Smooth muscle cell (in vitro differentiated cells): ENCODE measurements around the gene RAB28. TPM values are rescaled to one million over a fixed set of nuclear protein-coding genes. Genes with fewer than 3 reads are reported as not detected.

ENCODE experiments used
- DNase-seq: peaks from one replicate; lab custom pipeline; 2025; ENCODE audit not compliant: unreplicated experiment; lab: John Stamatoyannopoulos, UW
- H2AFZ ChIP-seq: fragments of 200-600 bp; sonication (generic); 2 replicates; pipeline ENCODE4 v1.6.0; 2016; ENCODE audit warnings: antibody characterized with exemption, low read depth, mild to moderate bottlenecking
- H3F3A ChIP-seq: fragments of 200-600 bp; sonication (generic); 2 replicates; pipeline ENCODE4 v1.6.0; 2017; ENCODE audit warnings: antibody characterized with exemption, low read depth
- H3K27ac ChIP-seq: fragments of 200-600 bp; sonication (generic); 2 replicates; pipeline ENCODE4 v1.5.1; 2016; ENCODE audit warnings: low read depth, mild to moderate bottlenecking
- H3K27me3 ChIP-seq: fragments of 200-600 bp; sonication (generic); 2 replicates; pipeline ENCODE4 v1.6.1; 2016; ENCODE audit warnings: low read depth, mild to moderate bottlenecking
- H3K36me3 ChIP-seq: fragments of 200-600 bp; sonication (generic); 2 replicates; pipeline ENCODE4 v1.5.1; 2016; ENCODE audit warnings: low read depth
- H3K4me1 ChIP-seq: fragments of 200-600 bp; sonication (generic); 2 replicates; pipeline ENCODE4 v1.5.1; 2016; ENCODE audit warnings: low read depth
- H3K4me2 ChIP-seq: fragments of 200-600 bp; sonication (generic); 2 replicates; pipeline ENCODE4 v1.6.0; 2016; ENCODE audit warnings: mild to moderate bottlenecking
- H3K4me3 ChIP-seq: fragments of 200-600 bp; sonication (generic); 2 replicates; pipeline ENCODE4 v1.5.1; 2016; ENCODE audit warnings: mild to moderate bottlenecking
- H3K79me2 ChIP-seq: fragments of 200-600 bp; sonication (generic); 2 replicates; pipeline ENCODE4 v1.6.0; 2016; ENCODE audit warnings: low read depth, mild to moderate bottlenecking
- H3K9ac ChIP-seq: fragments of 200-600 bp; sonication (generic); 2 replicates; pipeline ENCODE4 v1.6.0; 2016; ENCODE audit warnings: low read depth
- H3K9me3 ChIP-seq: fragments of 200-600 bp; sonication (generic); replicated peaks from 2 replicates; pipeline ENCODE4 v1.5.1; 2016; ENCODE audit warnings: low read depth
- H4K20me1 ChIP-seq: fragments of 200-600 bp; sonication (generic); 2 replicates; pipeline ENCODE4 v1.6.0; 2016; ENCODE audit warnings: low read depth
- CTCF ChIP-seq: fragments of 200-600 bp; sonication (generic); IDR thresholded peaks from 2 replicates; pipeline ENCODE4 v1.5.1; 2017; ENCODE audit warnings: borderline replicate concordance, mild to moderate bottlenecking, antibody characterized with exemption; ENCODE audit not compliant: insufficient read depth, poor library complexity, severe bottlenecking
- WGBS: methylation state at CpG from one replicate; pipeline ENCODE4 v1.1.7; 2016; ENCODE audit warnings: low lambda C conversion rate; 5-methylcytosine and 5-hydroxymethylcytosine counted together
- polyA plus RNA-seq: library from polyadenylated mRNA; unstranded; fragments of >200 nt; fragmentation: Nextera tagmentation; extraction: Ambion mirVana; gene quantifications from 2 replicates; pipeline ENCODE4 v1.2.1, GENCODE V29; 2016
- total RNA-seq: library from RNA; depleted of rRNA; stranded (reverse); fragments of >200 nt; gene quantifications from 2 replicates; pipeline ENCODE4 v1.2.3, GENCODE V29; 2014

RAB28 gene
- total and polyA plus RNA-seq, 2 experiments from 2014 or later, result 32.8 to 40.7 TPM

- Histone ChIP-seq H3K27ac (no peak overlapping the region), H3K79me2 (no peaks in the 10 kb centered on the region), H3K9ac (no peak overlapping the region), H3K36me3 (no peaks in the 10 kb centered on the region), H3K4me1 (no peaks in the 10 kb centered on the region), H3K9me3 (no peaks in the 10 kb centered on the region), H2AFZ (no peak overlapping the region), H3K4me3 (no peak overlapping the region), H3K4me2 (peak overlapping the region; percentile 50), H4K20me1 (no peaks in the 10 kb centered on the region), H3F3A (no peaks in the 10 kb centered on the region), H3K27me3 (peaks cover 74% of the 10 kb centered on the region)
- WGBS, result 53% methylated on average over 36 of the region's 36 CpGs
- no peak for DNase-seq
- TF ChIP-seq CTCF, result no peak
Measured at GRCh38 chr4:13524504-13525243, 40.5 kb upstream of the RAB28 start.

- DNase-seq, result no peak
- peaks cover 66% of the 10 kb centered on the region for H3K27me3 ChIP-seq
- no peaks in the 10 kb centered on the region for H3K4me1 ChIP-seq
- H3K9me3 ChIP-seq, result no peaks in the 10 kb centered on the region
- no peak for TF ChIP-seq CTCF
- no peaks in the 10 kb centered on the region for H3K79me2 ChIP-seq
- H3K36me3 ChIP-seq, result no peaks in the 10 kb centered on the region
- H4K20me1 ChIP-seq, result no peaks in the 10 kb centered on the region
- WGBS, result 61% methylated on average over 54 of the region's 59 CpGs
- H3F3A ChIP-seq, result no peaks in the 10 kb centered on the region
- no peak overlapping the region for H3K9ac ChIP-seq
- no peak overlapping the region for H3K4me2 ChIP-seq
- no peak overlapping the region for H3K27ac ChIP-seq
- H3K4me3 ChIP-seq, result no peak overlapping the region
- no peak overlapping the region for H2AFZ ChIP-seq
Measured at GRCh38 chr4:13523591-13524503, 39.7 kb upstream of the RAB28 start.

GRCh38 chr4:13523105-13523477 is 39.0 kb upstream of the RAB28 start:
- TF ChIP-seq CTCF, result no peak
- Histone ChIP-seq H3K4me1 (no peaks in the 10 kb centered on the region), H3K4me3 (no peak overlapping the region), H3F3A (no peaks in the 10 kb centered on the region), H3K9ac (no peak overlapping the region), H3K79me2 (no peaks in the 10 kb centered on the region), H3K36me3 (no peaks in the 10 kb centered on the region), H4K20me1 (no peaks in the 10 kb centered on the region), H3K27me3 (peaks cover 58% of the 10 kb centered on the region), H3K4me2 (peak overlapping the region; percentile 68), H3K9me3 (no peaks in the 10 kb centered on the region), H3K27ac (no peak overlapping the region), H2AFZ (no peak overlapping the region)
- no peak for DNase-seq
- 56% methylated on average over 17 of the region's 17 CpGs for WGBS
